Neural crest cell (in vitro differentiated cells): ENCODE results near the gene C1orf216. TPM values are rescaled to one million over a fixed set of nuclear protein-coding genes. Genes with fewer than 3 reads are reported as not detected.

Source experiments
- DNase-seq: peaks from one replicate; pipeline ENCODE4 v3.0.0; 2021; ENCODE audit warnings: low read depth, mixed read lengths, low spot score
- H3K27ac Mint-ChIP-seq: one replicate; pipeline ENCODE4 v1.8.0; 2021; ENCODE audit warnings: mild to moderate bottlenecking, mixed read lengths; ENCODE audit not compliant: unreplicated experiment
- H3K27me3 Mint-ChIP-seq: 2 replicates; pipeline ENCODE4 v1.8.0; 2021; ENCODE audit warnings: low read depth, mild to moderate bottlenecking, mixed read lengths
- H3K36me3 Mint-ChIP-seq: 2 replicates; pipeline ENCODE4 v1.8.0; 2021; ENCODE audit warnings: low read depth, mild to moderate bottlenecking, mixed read lengths
- H3K4me1 Mint-ChIP-seq: 2 replicates; pipeline ENCODE4 v1.8.0; 2021; ENCODE audit warnings: mixed read lengths
- H3K4me3 Mint-ChIP-seq: one replicate; pipeline ENCODE4 v1.8.0; 2021; ENCODE audit warnings: mild to moderate bottlenecking, mixed read lengths
- H3K9me3 Mint-ChIP-seq: 2 replicates; pipeline ENCODE4 v1.8.0; 2021; ENCODE audit warnings: mixed read lengths
- CTCF ChIP-seq: fragments of 200-600 bp; sonication (generic); conservative IDR thresholded peaks from 2 replicates; pipeline ENCODE4 v1.5.0; 2021; ENCODE audit warnings: antibody characterized with exemption, mild to moderate bottlenecking
- long read RNA-seq: library from polyadenylated mRNA; unstranded; transcript quantifications from one replicate; pipeline ENCODE4 v2.0.0, GENCODE V29; 2020
- total RNA-seq: library from RNA; stranded (reverse); gene quantifications from 2 replicates; pipeline ENCODE4 v1.2.1, GENCODE V29; 2021

The C1orf216 gene
- 18.0 and 19.0 TPM in 2 replicates for total RNA-seq
- long read RNA-seq, partial matches to known transcripts, result 0 of 13 reads
- long read RNA-seq, other reads (novel, unspliced or antisense), result 12 of 13 reads

GRCh38 chr1:35718492-35719336 is at the start of gene C1orf216:
Gene C1orf216, minus strand, starts transcription at chr1:35718884. Its CDS starts 2,563 bp downstream, at chr1:35716321.
- peaks cover 27% of the 10 kb centered on the region for H3K4me1 Mint-ChIP-seq
- H3K27ac Mint-ChIP-seq, result peak within 1 kb of the TSS; percentile 68
- peaks cover 14% of the 10 kb centered on the region for H3K36me3 Mint-ChIP-seq
- H3K27me3 Mint-ChIP-seq, result peaks cover 10% of the 10 kb centered on the region
- H3K4me3 Mint-ChIP-seq, result peak within 1 kb of the TSS; percentile 89
- H3K9me3 Mint-ChIP-seq, result no peaks in the 10 kb centered on the region
- DNase-seq, result no peak
- no peak for TF ChIP-seq CTCF

GRCh38 chr1:35764283-35764682 is 45.6 kb upstream of the C1orf216 start:
- H3K27ac Mint-ChIP-seq, result peak overlapping the region; percentile 1

GRCh38 chr1:35763201-35763600 is 44.5 kb upstream of the C1orf216 start:
- Mint-ChIP-seq H3K27me3 (no peaks in the 10 kb centered on the region), H3K4me3 (no peak overlapping the region), H3K4me1 (peaks cover 18% of the 10 kb centered on the region), H3K27ac (no peak overlapping the region), H3K36me3 (peaks cover 8% of the 10 kb centered on the region), H3K9me3 (no peaks in the 10 kb centered on the region)
- TF ChIP-seq CTCF, result no peak
- DNase-seq, result no peak

More at GRCh38 chr1:35764283-35764682, 45.6 kb upstream of the C1orf216 start:
- H3K4me3 Mint-ChIP-seq, result no peak overlapping the region
- TF ChIP-seq CTCF, result no peak
- peaks cover 8% of the 10 kb centered on the region for H3K36me3 Mint-ChIP-seq
- DNase-seq, result no peak
- H3K27me3 Mint-ChIP-seq, result no peaks in the 10 kb centered on the region
- no peaks in the 10 kb centered on the region for H3K9me3 Mint-ChIP-seq
- H3K4me1 Mint-ChIP-seq, result peaks cover 25% of the 10 kb centered on the region

GRCh38 chr1:35762141-35762540 is 43.5 kb upstream of the C1orf216 start:
- Mint-ChIP-seq H3K4me1 (peaks cover 11% of the 10 kb centered on the region), H3K27me3 (no peaks in the 10 kb centered on the region), H3K9me3 (no peaks in the 10 kb centered on the region), H3K4me3 (no peak overlapping the region), H3K27ac (no peak overlapping the region), H3K36me3 (peaks cover 12% of the 10 kb centered on the region)
- TF ChIP-seq CTCF, result no peak
- no peak for DNase-seq

GRCh38 chr1:35756064-35756463 is 37.4 kb upstream of the C1orf216 start:
- no peaks in the 10 kb centered on the region for H3K27me3 Mint-ChIP-seq
- H3K4me3 Mint-ChIP-seq, result no peak overlapping the region
- no peaks in the 10 kb centered on the region for H3K4me1 Mint-ChIP-seq
- no peak for DNase-seq
- no peak for TF ChIP-seq CTCF
- no peaks in the 10 kb centered on the region for H3K9me3 Mint-ChIP-seq
- peaks cover 14% of the 10 kb centered on the region for H3K36me3 Mint-ChIP-seq
- H3K27ac Mint-ChIP-seq, result no peak overlapping the region
